ENCODE measurements around the gene HOXD3. TPM values are rescaled to one million over a fixed set of nuclear protein-coding genes. Genes with fewer than 3 reads are reported as not detected.

The HOXD3 gene
- polyA plus RNA-seq, 1 donor from 2014 or later = not detected

DNA sequence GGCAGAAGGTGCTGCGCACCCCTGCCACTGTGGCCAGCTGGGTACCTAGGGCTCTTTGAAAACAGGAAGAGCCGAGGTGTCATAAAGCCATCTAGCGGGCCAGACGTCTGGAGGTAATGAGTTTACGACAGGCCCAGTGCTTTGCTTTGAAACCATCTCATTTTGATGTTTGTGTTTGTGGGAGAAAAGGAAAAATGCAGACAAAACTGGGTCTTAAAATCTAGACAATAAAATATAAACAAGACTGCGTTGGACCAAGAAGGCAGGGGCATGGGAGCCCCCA, 31.4 kb upstream of the HOXD3 start:
- Mint-ChIP-seq H3K4me1 (peaks cover 0 to 6% (median 6%) of the 10 kb centered on the region in 3 donors), H3K27me3 (peaks cover 56% of the 10 kb centered on the region), H3K27ac (peak overlapping the region in 2 of 3 donors; percentile 63 to 77), H3K36me3 (no peaks in the 10 kb centered on the region), H3K9me3 (peaks cover 0 to 3% (median 0%) of the 10 kb centered on the region in 3 donors), H3K4me3 (peak overlapping the region in 1 of 4 donors; percentile 67)

DNA sequence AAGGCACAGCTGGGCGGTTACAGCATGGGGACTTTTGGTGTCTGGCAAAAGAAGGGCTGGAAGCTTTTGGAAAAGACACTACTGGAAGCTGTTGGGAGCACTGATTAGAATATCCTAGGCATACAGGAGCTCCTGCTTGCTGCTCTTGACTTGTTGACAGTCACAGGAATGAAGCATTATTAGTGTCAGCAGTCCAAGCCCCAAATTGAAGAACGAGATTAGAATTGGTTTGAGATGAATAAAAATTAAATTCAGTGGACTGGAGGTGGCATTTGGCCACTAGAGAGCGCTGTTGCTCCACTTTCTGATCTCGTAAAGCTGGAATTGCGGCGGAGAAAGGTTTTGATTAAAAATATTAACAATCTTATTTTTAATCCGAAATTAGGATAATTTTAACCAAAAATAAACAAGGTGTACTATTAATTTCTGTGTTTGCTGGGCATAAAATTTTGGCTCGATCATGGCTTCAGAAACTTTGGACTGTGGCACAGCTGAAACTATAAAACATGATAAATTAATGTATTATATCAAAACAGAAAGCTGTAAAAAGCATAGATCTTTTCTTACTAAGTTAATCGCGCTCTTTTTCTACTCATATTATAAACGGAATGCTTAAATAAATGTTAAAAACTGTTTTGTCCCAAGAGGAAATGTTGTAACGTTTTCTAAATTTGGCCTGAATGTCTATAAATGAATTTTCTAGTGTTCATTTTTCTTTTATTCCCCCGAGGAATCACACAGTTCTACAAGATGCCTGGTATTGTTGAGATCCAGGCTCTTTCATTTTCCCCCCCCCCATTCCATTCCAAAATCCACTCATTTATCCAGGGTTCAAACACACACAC, 30.0 kb upstream of the HOXD3 start:
- Mint-ChIP-seq H3K4me1 (peaks cover 3 to 12% (median 6%) of the 10 kb centered on the region in 3 donors), H3K27ac (peak overlapping the region; percentile 77 to 99 (median 77)), H3K36me3 (no peaks in the 10 kb centered on the region), H3K4me3 (peak overlapping the region in 2 of 4 donors; percentile 70 to 75), H3K9me3 (peaks cover 0 to 5% (median 0%) of the 10 kb centered on the region in 3 donors), H3K27me3 (peaks cover 65% of the 10 kb centered on the region)

GRCh38 chr2:176127774-176128072, 29.4 kb upstream of the HOXD3 start:
- Mint-ChIP-seq H3K27me3 (peaks cover 70% of the 10 kb centered on the region), H3K4me1 (peaks cover 7 to 16% (median 9%) of the 10 kb centered on the region in 3 donors), H3K27ac (peak overlapping the region; percentile 77 to 99 (median 94)), H3K9me3 (peaks cover 0 to 8% (median 0%) of the 10 kb centered on the region in 3 donors), H3K36me3 (no peaks in the 10 kb centered on the region), H3K4me3 (peak overlapping the region in 2 of 4 donors; percentile 67 to 70)

DNA sequence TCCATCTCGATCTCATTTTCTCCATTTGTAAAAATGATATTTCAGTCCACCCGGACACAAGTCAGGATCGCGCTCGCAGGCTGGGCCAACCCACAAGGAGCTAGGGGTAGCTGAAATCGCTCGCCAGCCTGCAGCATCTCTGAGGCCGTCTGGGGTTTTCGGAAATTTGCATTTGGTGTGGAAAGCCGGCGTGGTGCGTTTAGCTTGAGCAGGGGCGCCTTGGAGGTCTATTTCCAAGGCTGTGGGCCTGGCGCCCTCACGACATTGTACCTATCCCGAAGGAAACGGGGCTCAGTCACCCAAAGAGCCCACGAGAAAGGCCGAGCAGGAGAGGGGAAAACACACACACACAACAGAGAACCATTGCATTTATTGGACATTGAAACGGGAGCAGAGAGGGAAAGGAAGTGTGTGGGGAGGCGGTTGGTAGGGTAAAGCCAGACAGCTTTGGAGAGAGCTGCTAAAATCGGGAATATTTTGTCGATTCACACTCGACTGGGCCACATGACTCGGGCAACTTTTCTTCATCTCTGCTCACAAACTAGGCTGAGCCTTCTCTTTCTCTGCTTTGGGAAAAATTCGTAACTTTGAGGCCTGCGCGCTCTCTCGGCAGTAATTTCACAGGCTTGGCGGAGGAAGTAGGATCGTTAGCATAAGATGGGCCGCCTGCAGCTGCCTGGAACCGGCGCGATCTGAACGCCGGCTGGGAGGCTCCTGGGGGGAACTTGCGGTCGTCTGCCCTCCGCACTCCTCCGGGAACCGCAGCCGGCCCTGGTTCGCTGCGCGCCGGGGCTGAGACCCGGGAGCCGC, 28.7 kb upstream of the HOXD3 start:
- Mint-ChIP-seq H3K4me3 (peak overlapping the region; percentile 41 to 70 (median 48)), H3K36me3 (no peaks in the 10 kb centered on the region), H3K9me3 (peaks cover 0 to 8% (median 0%) of the 10 kb centered on the region in 3 donors), H3K27me3 (peaks cover 74% of the 10 kb centered on the region), H3K27ac (peak overlapping the region; percentile 77 to 99 (median 94)), H3K4me1 (peaks cover 7 to 16% (median 9%) of the 10 kb centered on the region in 3 donors)

- Mint-ChIP-seq H3K9me3 (peaks cover 0 to 5% (median 0%) of the 10 kb centered on the region in 3 donors), H3K4me3 (peak within 1 kb of the TSS; percentile 41 to 82 (median 73)), H3K27me3 (peaks cover 75% of the 10 kb centered on the region), H3K27ac (peak within 1 kb of the TSS; percentile 77 to 99 (median 94)), H3K4me1 (peaks cover 7 to 16% (median 9%) of the 10 kb centered on the region in 3 donors), H3K36me3 (no peaks in the 10 kb centered on the region)
Observed at GRCh38 chr2:176128982-176129796, 27.9 kb upstream of the HOXD3 start, which contains the start of gene HOXD8. Gene HOXD8 (plus strand): TSS chr2:176129705. CDS start chr2:176130367, 662 bp downstream.

DNA sequence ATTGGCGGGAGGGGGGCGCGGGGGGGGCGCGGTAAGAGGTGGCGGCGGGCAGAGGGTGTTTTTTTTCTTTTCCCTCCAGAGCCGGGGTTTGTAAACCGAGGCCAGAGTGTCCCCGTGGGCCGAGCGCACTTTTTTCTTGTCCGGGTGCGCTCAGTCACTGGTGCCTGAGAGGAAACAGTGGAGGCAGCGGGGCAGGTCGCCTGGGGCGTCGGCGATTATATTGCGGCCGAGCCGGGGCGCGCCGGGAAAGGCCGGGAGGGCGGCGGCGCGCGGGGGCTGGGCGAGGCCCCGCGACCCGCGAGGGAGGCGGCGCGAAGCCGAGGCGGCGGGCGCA, 27.3 kb upstream of the HOXD3 start:
- Mint-ChIP-seq H3K36me3 (no peaks in the 10 kb centered on the region), H3K27ac (no peak overlapping the region), H3K4me3 (no peak overlapping the region), H3K27me3 (peaks cover 75% of the 10 kb centered on the region), H3K4me1 (peaks cover 7 to 16% (median 9%) of the 10 kb centered on the region in 3 donors), H3K9me3 (peaks cover 0 to 5% (median 0%) of the 10 kb centered on the region in 3 donors)

- Mint-ChIP-seq H3K27me3 (peaks cover 78% of the 10 kb centered on the region), H3K4me3 (peak overlapping the region; percentile 16 to 82 (median 72)), H3K9me3 (peaks cover 0 to 5% (median 0%) of the 10 kb centered on the region in 3 donors), H3K4me1 (peaks cover 7 to 19% (median 9%) of the 10 kb centered on the region in 3 donors), H3K27ac (peak overlapping the region; percentile 76 to 97 (median 90)), H3K36me3 (no peaks in the 10 kb centered on the region)
Observed at GRCh38 chr2:176130147-176130956, 26.8 kb upstream of the HOXD3 start.

GRCh38 chr2:176130957-176131847, 25.9 kb upstream of the HOXD3 start:
- Mint-ChIP-seq H3K4me1 (peaks cover 12 to 21% (median 14%) of the 10 kb centered on the region in 3 donors), H3K27ac (peak overlapping the region; percentile 76 to 97 (median 90)), H3K4me3 (peak overlapping the region; percentile 16 to 82 (median 72)), H3K9me3 (peaks cover 0 to 5% (median 0%) of the 10 kb centered on the region in 3 donors), H3K27me3 (peaks cover 78% of the 10 kb centered on the region), H3K36me3 (no peaks in the 10 kb centered on the region)

GRCh38 chr2:176131848-176132158, 25.3 kb upstream of the HOXD3 start:
- H3K27me3 Mint-ChIP-seq = peaks cover 76% of the 10 kb centered on the region
- H3K4me3 Mint-ChIP-seq = peak overlapping the region in 2 of 4 donors; percentile 8 to 67
- H3K36me3 Mint-ChIP-seq = no peaks in the 10 kb centered on the region
- H3K9me3 Mint-ChIP-seq = peaks cover 0 to 5% (median 0%) of the 10 kb centered on the region in 3 donors
- H3K4me1 Mint-ChIP-seq = peaks cover 13 to 21% (median 15%) of the 10 kb centered on the region in 3 donors
- peak overlapping the region; percentile 10 to 97 (median 76) for H3K27ac Mint-ChIP-seq

- Mint-ChIP-seq H3K27ac (peak overlapping the region; percentile 64 to 97 (median 76)), H3K4me3 (peak overlapping the region; percentile 13 to 82 (median 74)), H3K36me3 (no peaks in the 10 kb centered on the region), H3K4me1 (peaks cover 13 to 16% (median 16%) of the 10 kb centered on the region in 3 donors), H3K9me3 (peaks cover 0 to 9% (median 0%) of the 10 kb centered on the region in 3 donors), H3K27me3 (peaks cover 76% of the 10 kb centered on the region)
Observed at GRCh38 chr2:176132205-176133171, 24.6 kb upstream of the HOXD3 start.

DNA sequence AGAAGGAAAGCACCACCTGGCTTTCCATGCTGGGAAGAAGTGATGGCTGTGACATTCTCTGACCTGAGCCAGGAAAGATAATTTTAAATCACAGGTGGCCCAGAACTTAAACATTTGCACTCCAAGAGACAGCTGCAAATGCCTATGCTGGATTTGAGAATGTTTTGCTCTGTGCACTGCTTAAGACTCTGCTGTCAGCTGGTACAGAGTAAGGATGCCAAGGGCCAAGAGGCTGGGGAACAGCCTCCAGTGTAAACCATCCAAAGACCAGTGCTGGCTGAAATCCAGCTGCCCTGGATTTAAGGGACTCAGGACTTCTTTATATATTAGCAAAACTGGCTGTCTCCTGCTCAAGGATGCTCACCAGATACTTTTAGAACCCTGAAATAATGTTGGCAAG, 23.7 kb upstream of the HOXD3 start:
- Mint-ChIP-seq H3K4me3 (peak overlapping the region in 1 of 4 donors; percentile 28), H3K9me3 (peaks cover 0 to 9% (median 2%) of the 10 kb centered on the region in 3 donors), H3K36me3 (peaks cover 1% of the 10 kb centered on the region), H3K27me3 (peaks cover 77% of the 10 kb centered on the region), H3K4me1 (peaks cover 13 to 18% (median 13%) of the 10 kb centered on the region in 3 donors), H3K27ac (peak overlapping the region in 1 of 3 donors; percentile 76)

- Mint-ChIP-seq H3K4me3 (peak overlapping the region in 1 of 4 donors; percentile 13), H3K36me3 (peaks cover 1% of the 10 kb centered on the region), H3K27me3 (peaks cover 76% of the 10 kb centered on the region), H3K27ac (peak overlapping the region in 1 of 3 donors; percentile 76), H3K4me1 (peaks cover 13 to 24% (median 16%) of the 10 kb centered on the region in 3 donors), H3K9me3 (peaks cover 0 to 9% (median 5%) of the 10 kb centered on the region in 3 donors)
Observed at GRCh38 chr2:176134035-176134434, 23.1 kb upstream of the HOXD3 start.
